SK-N-SH (cell line): ENCODE measurements around the gene ARFIP1.

ENCODE experiments used
- ELF1 ChIP-seq: IDR thresholded peaks from 2 replicates; pipeline ENCODE4 v1.4.0; 2012
- NRF1 ChIP-seq: IDR thresholded peaks from 2 replicates; pipeline ENCODE4 v1.6.1; 2012; ENCODE audit warnings: low read depth, mild to moderate bottlenecking, low read length
- POLR2AphosphoS5 ChIP-seq: IDR thresholded peaks from 2 replicates; pipeline ENCODE4 v1.6.1; 2012; ENCODE audit warnings: low read depth, low read length
- RCOR1 ChIP-seq: fragments of 150-350 bp; IDR thresholded peaks from 2 replicates; pipeline ENCODE4 v1.6.1; 2017; ENCODE audit warnings: antibody characterized with exemption, low read length
- RXRA ChIP-seq: IDR thresholded peaks from 2 replicates; pipeline ENCODE4 v1.4.0; 2012; ENCODE audit warnings: low read depth, mild to moderate bottlenecking, borderline replicate concordance
- SIN3A ChIP-seq: IDR thresholded peaks from 2 replicates; pipeline ENCODE4 v1.6.1; 2012; ENCODE audit warnings: low read depth, mild to moderate bottlenecking, low read length, moderate library complexity, borderline replicate concordance
- TAF1 ChIP-seq: IDR thresholded peaks from 2 replicates; pipeline ENCODE4 v1.6.1; 2012; ENCODE audit warnings: low read depth, mild to moderate bottlenecking, low read length, moderate library complexity, borderline replicate concordance
- YY1 ChIP-seq: IDR thresholded peaks from 2 replicates; pipeline ENCODE4 v1.4.0; 2012; ENCODE audit warnings: low read depth, mild to moderate bottlenecking
- TF ChIP-seq, protein P1 (sequence below): fragments of 200-600 bp; sonication (generic); IDR thresholded peaks from 2 replicates; pipeline ENCODE4 v1.6.1; 2017; ENCODE audit warnings: antibody characterized with exemption, mild to moderate bottlenecking, moderate library complexity
- TF ChIP-seq, protein P2 (sequence below): IDR thresholded peaks from 2 replicates; pipeline ENCODE4 v1.6.1; 2012; ENCODE audit warnings: mild to moderate bottlenecking, low read depth, low read length, moderate library complexity
- TF ChIP-seq, protein P3 (sequence below): IDR thresholded peaks from 2 replicates; pipeline ENCODE4; 2012
- TF ChIP-seq, protein P4 (sequence below): fragments of 150-350 bp; IDR thresholded peaks from 2 replicates; pipeline ENCODE4 v1.6.1; 2017; ENCODE audit warnings: antibody characterized with exemption, low read length, low read depth, borderline replicate concordance

DNA sequence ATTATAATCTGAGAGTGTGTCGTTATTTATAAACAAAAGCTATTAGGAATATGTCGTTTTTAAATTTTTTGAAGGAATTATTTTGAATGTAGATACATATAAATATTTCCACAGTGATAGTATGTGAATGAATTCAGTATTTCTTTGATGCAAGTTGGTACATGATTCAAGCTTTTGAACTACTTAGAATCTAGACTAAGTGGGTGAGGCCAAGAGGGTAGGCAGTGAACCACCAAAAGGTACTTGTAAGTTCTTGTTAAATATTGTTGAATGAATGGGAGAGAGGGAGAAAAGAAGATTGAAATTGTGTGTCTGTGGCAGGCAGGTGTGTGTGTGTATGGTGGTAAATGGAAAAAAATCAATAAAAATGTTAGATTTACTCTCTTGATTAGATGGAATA lies 69.6 kb downstream of the ARFIP1 start:
- TF ChIP-seq, protein P1, sequence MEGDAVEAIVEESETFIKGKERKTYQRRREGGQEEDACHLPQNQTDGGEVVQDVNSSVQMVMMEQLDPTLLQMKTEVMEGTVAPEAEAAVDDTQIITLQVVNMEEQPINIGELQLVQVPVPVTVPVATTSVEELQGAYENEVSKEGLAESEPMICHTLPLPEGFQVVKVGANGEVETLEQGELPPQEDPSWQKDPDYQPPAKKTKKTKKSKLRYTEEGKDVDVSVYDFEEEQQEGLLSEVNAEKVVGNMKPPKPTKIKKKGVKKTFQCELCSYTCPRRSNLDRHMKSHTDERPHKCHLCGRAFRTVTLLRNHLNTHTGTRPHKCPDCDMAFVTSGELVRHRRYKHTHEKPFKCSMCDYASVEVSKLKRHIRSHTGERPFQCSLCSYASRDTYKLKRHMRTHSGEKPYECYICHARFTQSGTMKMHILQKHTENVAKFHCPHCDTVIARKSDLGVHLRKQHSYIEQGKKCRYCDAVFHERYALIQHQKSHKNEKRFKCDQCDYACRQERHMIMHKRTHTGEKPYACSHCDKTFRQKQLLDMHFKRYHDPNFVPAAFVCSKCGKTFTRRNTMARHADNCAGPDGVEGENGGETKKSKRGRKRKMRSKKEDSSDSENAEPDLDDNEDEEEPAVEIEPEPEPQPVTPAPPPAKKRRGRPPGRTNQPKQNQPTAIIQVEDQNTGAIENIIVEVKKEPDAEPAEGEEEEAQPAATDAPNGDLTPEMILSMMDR, result no peak
- TF ChIP-seq ELF1, result no peak
- TF ChIP-seq TAF1, result no peak
- TF ChIP-seq POLR2AphosphoS5, result no peak
- TF ChIP-seq RXRA, result no peak
- no peak for TF ChIP-seq SIN3A
- TF ChIP-seq RCOR1, result no peak
- TF ChIP-seq, protein P2, sequence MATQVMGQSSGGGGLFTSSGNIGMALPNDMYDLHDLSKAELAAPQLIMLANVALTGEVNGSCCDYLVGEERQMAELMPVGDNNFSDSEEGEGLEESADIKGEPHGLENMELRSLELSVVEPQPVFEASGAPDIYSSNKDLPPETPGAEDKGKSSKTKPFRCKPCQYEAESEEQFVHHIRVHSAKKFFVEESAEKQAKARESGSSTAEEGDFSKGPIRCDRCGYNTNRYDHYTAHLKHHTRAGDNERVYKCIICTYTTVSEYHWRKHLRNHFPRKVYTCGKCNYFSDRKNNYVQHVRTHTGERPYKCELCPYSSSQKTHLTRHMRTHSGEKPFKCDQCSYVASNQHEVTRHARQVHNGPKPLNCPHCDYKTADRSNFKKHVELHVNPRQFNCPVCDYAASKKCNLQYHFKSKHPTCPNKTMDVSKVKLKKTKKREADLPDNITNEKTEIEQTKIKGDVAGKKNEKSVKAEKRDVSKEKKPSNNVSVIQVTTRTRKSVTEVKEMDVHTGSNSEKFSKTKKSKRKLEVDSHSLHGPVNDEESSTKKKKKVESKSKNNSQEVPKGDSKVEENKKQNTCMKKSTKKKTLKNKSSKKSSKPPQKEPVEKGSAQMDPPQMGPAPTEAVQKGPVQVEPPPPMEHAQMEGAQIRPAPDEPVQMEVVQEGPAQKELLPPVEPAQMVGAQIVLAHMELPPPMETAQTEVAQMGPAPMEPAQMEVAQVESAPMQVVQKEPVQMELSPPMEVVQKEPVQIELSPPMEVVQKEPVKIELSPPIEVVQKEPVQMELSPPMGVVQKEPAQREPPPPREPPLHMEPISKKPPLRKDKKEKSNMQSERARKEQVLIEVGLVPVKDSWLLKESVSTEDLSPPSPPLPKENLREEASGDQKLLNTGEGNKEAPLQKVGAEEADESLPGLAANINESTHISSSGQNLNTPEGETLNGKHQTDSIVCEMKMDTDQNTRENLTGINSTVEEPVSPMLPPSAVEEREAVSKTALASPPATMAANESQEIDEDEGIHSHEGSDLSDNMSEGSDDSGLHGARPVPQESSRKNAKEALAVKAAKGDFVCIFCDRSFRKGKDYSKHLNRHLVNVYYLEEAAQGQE, result no peak
- TF ChIP-seq, protein P3, sequence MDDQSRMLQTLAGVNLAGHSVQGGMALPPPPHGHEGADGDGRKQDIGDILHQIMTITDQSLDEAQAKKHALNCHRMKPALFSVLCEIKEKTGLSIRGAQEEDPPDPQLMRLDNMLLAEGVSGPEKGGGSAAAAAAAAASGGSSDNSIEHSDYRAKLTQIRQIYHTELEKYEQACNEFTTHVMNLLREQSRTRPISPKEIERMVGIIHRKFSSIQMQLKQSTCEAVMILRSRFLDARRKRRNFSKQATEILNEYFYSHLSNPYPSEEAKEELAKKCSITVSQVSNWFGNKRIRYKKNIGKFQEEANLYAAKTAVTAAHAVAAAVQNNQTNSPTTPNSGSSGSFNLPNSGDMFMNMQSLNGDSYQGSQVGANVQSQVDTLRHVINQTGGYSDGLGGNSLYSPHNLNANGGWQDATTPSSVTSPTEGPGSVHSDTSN, result no peak
- TF ChIP-seq, protein P4, sequence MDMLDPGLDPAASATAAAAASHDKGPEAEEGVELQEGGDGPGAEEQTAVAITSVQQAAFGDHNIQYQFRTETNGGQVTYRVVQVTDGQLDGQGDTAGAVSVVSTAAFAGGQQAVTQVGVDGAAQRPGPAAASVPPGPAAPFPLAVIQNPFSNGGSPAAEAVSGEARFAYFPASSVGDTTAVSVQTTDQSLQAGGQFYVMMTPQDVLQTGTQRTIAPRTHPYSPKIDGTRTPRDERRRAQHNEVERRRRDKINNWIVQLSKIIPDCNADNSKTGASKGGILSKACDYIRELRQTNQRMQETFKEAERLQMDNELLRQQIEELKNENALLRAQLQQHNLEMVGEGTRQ, result no peak
- no peak for TF ChIP-seq YY1
- no peak for TF ChIP-seq NRF1
